Activated naive CD4-positive, alpha-beta T cell treated with anti-CD3 and anti-CD28 coated beads for 36 hours (primary cell): ENCODE results near the gene ZNF622. TPM values are rescaled to one million over a fixed set of nuclear protein-coding genes. Genes with fewer than 3 reads are reported as not detected.

Source experiments
- CTCF ChIA-PET: fragments of 350-600 bp; sonication (Branson Sonifier 250); formaldehyde crosslinking; loops from one replicate; lab custom pipeline; 2021; ENCODE audit warnings: antibody characterized with exemption; lab: Charles Lee
- DNase-seq: peaks from one replicate; pipeline ENCODE4 v3.0.0-alpha.2; 2020
- H3K27ac Mint-ChIP-seq: one replicate; pipeline ENCODE4 v1.8.0; 2021; ENCODE audit warnings: mild to moderate bottlenecking, mixed read lengths
- H3K27me3 Mint-ChIP-seq: one replicate; pipeline ENCODE4 v1.8.0; 2021; ENCODE audit warnings: low read depth, mixed read lengths
- H3K36me3 Mint-ChIP-seq: one replicate; pipeline ENCODE4 v1.8.0; 2021; ENCODE audit warnings: low read depth, mixed read lengths
- H3K4me1 Mint-ChIP-seq: one replicate; pipeline ENCODE4 v1.8.0; 2021; ENCODE audit warnings: low read depth, mixed read lengths
- H3K4me3 Mint-ChIP-seq: one replicate; pipeline ENCODE4 v1.8.0; 2021; ENCODE audit warnings: mild to moderate bottlenecking, moderate library complexity, mixed read lengths
- H3K9me3 Mint-ChIP-seq: one replicate; pipeline ENCODE4 v1.8.0; 2021; ENCODE audit warnings: mixed read lengths
- intact Hi-C: fragments of 100-400 bp; cut with micrococcal nuclease; formaldehyde crosslinking; loops from one replicate; pipeline ENCODE4 v1.15.1; 2023
- total RNA-seq, 2 experiments: library from RNA; stranded (reverse); gene quantifications; one replicate each; pipeline ENCODE4 v1.2.3, GENCODE V29; 2021

ZNF622 gene
- total RNA-seq, 2 experiments from 2014 or later: 25.7 to 25.9 TPM

- Mint-ChIP-seq H3K36me3 (peaks cover 9% of the 10 kb centered on the region), H3K4me1 (peaks cover 14% of the 10 kb centered on the region), H3K27ac (no peak overlapping the region), H3K4me3 (no peak overlapping the region), H3K27me3 (no peaks in the 10 kb centered on the region), H3K9me3 (peaks cover 22% of the 10 kb centered on the region)
- intact Hi-C loops: no loop called here
- CTCF ChIA-PET: interaction anchor here (0.7 kb wide), 2 partner anchors 9 to 21 kb away, joined by 3 read pairs; no protein-coding TSS in a partner anchor
- no peak for DNase-seq
These were observed 27.0 kb upstream of the ZNF622 start for GRCh38 chr5:16492398-16493140.

GRCh38 chr5:16490911-16491310, 25.3 kb upstream of the ZNF622 start:
- H3K36me3 Mint-ChIP-seq: peaks cover 7% of the 10 kb centered on the region
- no peaks in the 10 kb centered on the region for H3K27me3 Mint-ChIP-seq
- intact Hi-C loops: no loop called here
- peaks cover 7% of the 10 kb centered on the region for H3K9me3 Mint-ChIP-seq
- H3K4me1 Mint-ChIP-seq: peaks cover 17% of the 10 kb centered on the region
- no peak overlapping the region for H3K4me3 Mint-ChIP-seq
- DNase-seq: no peak
- CTCF ChIA-PET: interaction anchor here (1.2 to 2.2 kb wide), 4 partner anchors 20 to 177 kb away, joined by 4 to 18 read pairs (median 4); no protein-coding TSS in a partner anchor
- H3K27ac Mint-ChIP-seq: no peak overlapping the region

- H3K9me3 Mint-ChIP-seq: no peaks in the 10 kb centered on the region
- DNase-seq: no peak
- H3K27me3 Mint-ChIP-seq: no peaks in the 10 kb centered on the region
- CTCF ChIA-PET: interaction anchor here (0.8 to 2.2 kb wide), 4 partner anchors 11 to 96 kb away, joined by 4 to 18 read pairs (median 4); no protein-coding TSS in a partner anchor
- peaks cover 15% of the 10 kb centered on the region for H3K4me1 Mint-ChIP-seq
- no peaks in the 10 kb centered on the region for H3K36me3 Mint-ChIP-seq
- H3K27ac Mint-ChIP-seq: no peak overlapping the region
- H3K4me3 Mint-ChIP-seq: no peak overlapping the region
- intact Hi-C loops: loop anchor here (1.0 to 2.0 kb wide), 4 partner anchors 63 to 699 kb away; no protein-coding TSS in a partner anchor
These were observed 23.8 kb upstream of the ZNF622 start for GRCh38 chr5:16489322-16489791.

- Mint-ChIP-seq H3K4me3 (no peak overlapping the region), H3K27ac (no peak overlapping the region), H3K9me3 (no peaks in the 10 kb centered on the region), H3K36me3 (no peaks in the 10 kb centered on the region), H3K4me1 (peaks cover 8% of the 10 kb centered on the region), H3K27me3 (no peaks in the 10 kb centered on the region)
- intact Hi-C loops: no loop called here
- CTCF ChIA-PET: interaction anchor here (1.2 kb wide), 1 partner anchor 63 kb away, joined by 3 read pairs; no protein-coding TSS in a partner anchor
- DNase-seq: no peak
These were observed 21.9 kb upstream of the ZNF622 start for GRCh38 chr5:16487456-16487855.

- Mint-ChIP-seq H3K36me3 (no peaks in the 10 kb centered on the region), H3K4me1 (peaks cover 4% of the 10 kb centered on the region), H3K27me3 (no peaks in the 10 kb centered on the region), H3K27ac (no peak overlapping the region), H3K9me3 (no peaks in the 10 kb centered on the region), H3K4me3 (no peak overlapping the region)
- intact Hi-C loops: no loop called here
- CTCF ChIA-PET: no interaction called here
- DNase-seq: no peak
These were observed 21.1 kb upstream of the ZNF622 start for GRCh38 chr5:16486711-16487111.

- H3K36me3 Mint-ChIP-seq: no peaks in the 10 kb centered on the region
- no peaks in the 10 kb centered on the region for H3K27me3 Mint-ChIP-seq
- peaks cover 4% of the 10 kb centered on the region for H3K4me1 Mint-ChIP-seq
- H3K4me3 Mint-ChIP-seq: no peak overlapping the region
- H3K9me3 Mint-ChIP-seq: no peaks in the 10 kb centered on the region
- intact Hi-C loops: no loop called here
- no peak overlapping the region for H3K27ac Mint-ChIP-seq
- CTCF ChIA-PET: interaction anchor here (0.9 kb wide), 1 partner anchor 65 kb away, joined by 4 read pairs; no protein-coding TSS in a partner anchor
- no peak for DNase-seq
These were observed 20.1 kb upstream of the ZNF622 start for GRCh38 chr5:16485656-16486055.

GRCh38 chr5:16484081-16484480, 18.5 kb upstream of the ZNF622 start:
- no peak overlapping the region for H3K4me3 Mint-ChIP-seq
- H3K27ac Mint-ChIP-seq: no peak overlapping the region
- CTCF ChIA-PET: interaction anchor here (0.5 to 1.5 kb wide), 6 partner anchors 8 to 719 kb away, joined by 3 to 6 read pairs (median 4); no protein-coding TSS in a partner anchor
- peaks cover 4% of the 10 kb centered on the region for H3K4me1 Mint-ChIP-seq
- intact Hi-C loops: no loop called here
- H3K9me3 Mint-ChIP-seq: no peaks in the 10 kb centered on the region
- no peaks in the 10 kb centered on the region for H3K27me3 Mint-ChIP-seq
- no peaks in the 10 kb centered on the region for H3K36me3 Mint-ChIP-seq
- no peak for DNase-seq

- Mint-ChIP-seq H3K27me3 (no peaks in the 10 kb centered on the region), H3K27ac (no peak overlapping the region), H3K4me1 (peaks cover 4% of the 10 kb centered on the region), H3K36me3 (no peaks in the 10 kb centered on the region), H3K9me3 (no peaks in the 10 kb centered on the region), H3K4me3 (no peak overlapping the region)
- DNase-seq: no peak
- CTCF ChIA-PET: interaction anchor here (0.7 to 1.0 kb wide), 3 partner anchors 9 to 55 kb away, joined by 3 read pairs; no protein-coding TSS in a partner anchor
- intact Hi-C loops: no loop called here
These were observed 17.8 kb upstream of the ZNF622 start for GRCh38 chr5:16483361-16483760.

GRCh38 chr5:16482891-16483290, 17.3 kb upstream of the ZNF622 start:
- intact Hi-C loops: no loop called here

GRCh38 chr5:16480821-16481538, 15.4 kb upstream of the ZNF622 start:
- intact Hi-C loops: no loop called here
- no peaks in the 10 kb centered on the region for H3K9me3 Mint-ChIP-seq
- H3K27ac Mint-ChIP-seq: no peak overlapping the region
- H3K4me3 Mint-ChIP-seq: no peak overlapping the region
- no peak for DNase-seq
- H3K27me3 Mint-ChIP-seq: no peaks in the 10 kb centered on the region
- peaks cover 7% of the 10 kb centered on the region for H3K36me3 Mint-ChIP-seq
- H3K4me1 Mint-ChIP-seq: peaks cover 2% of the 10 kb centered on the region
- CTCF ChIA-PET: no interaction called here

More at GRCh38 chr5:16482891-16483290, 17.3 kb upstream of the ZNF622 start:
- no peak overlapping the region for H3K4me3 Mint-ChIP-seq
- H3K27me3 Mint-ChIP-seq: no peaks in the 10 kb centered on the region
- H3K36me3 Mint-ChIP-seq: no peaks in the 10 kb centered on the region
- DNase-seq: no peak
- H3K27ac Mint-ChIP-seq: no peak overlapping the region
- peaks cover 4% of the 10 kb centered on the region for H3K4me1 Mint-ChIP-seq
- H3K9me3 Mint-ChIP-seq: no peaks in the 10 kb centered on the region
- CTCF ChIA-PET: interaction anchor here (0.9 to 1.1 kb wide), 2 partner anchors 15 to 25 kb away, joined by 3 to 4 read pairs; no protein-coding TSS in a partner anchor

GRCh38 chr5:16480144-16480543, 14.5 kb upstream of the ZNF622 start:
- DNase-seq: no peak
- Mint-ChIP-seq H3K36me3 (peaks cover 9% of the 10 kb centered on the region), H3K4me3 (no peak overlapping the region), H3K27me3 (no peaks in the 10 kb centered on the region), H3K4me1 (peaks cover 2% of the 10 kb centered on the region), H3K27ac (no peak overlapping the region), H3K9me3 (no peaks in the 10 kb centered on the region)
- CTCF ChIA-PET: no interaction called here
- intact Hi-C loops: no loop called here

GRCh38 chr5:16477541-16477940, 11.9 kb upstream of the ZNF622 start:
- H3K27ac Mint-ChIP-seq: no peak overlapping the region
- H3K4me1 Mint-ChIP-seq: peaks cover 2% of the 10 kb centered on the region
- intact Hi-C loops: no loop called here
- H3K36me3 Mint-ChIP-seq: peaks cover 11% of the 10 kb centered on the region
- no peaks in the 10 kb centered on the region for H3K27me3 Mint-ChIP-seq
- no peak for DNase-seq
- CTCF ChIA-PET: interaction anchor here (1.0 kb wide), 1 partner anchor 73 kb away, joined by 3 read pairs; no protein-coding TSS in a partner anchor
- no peak overlapping the region for H3K4me3 Mint-ChIP-seq
- no peaks in the 10 kb centered on the region for H3K9me3 Mint-ChIP-seq
